ENCODE measurements around the gene CTDSP1.

CTDSP1 gene

DNA sequence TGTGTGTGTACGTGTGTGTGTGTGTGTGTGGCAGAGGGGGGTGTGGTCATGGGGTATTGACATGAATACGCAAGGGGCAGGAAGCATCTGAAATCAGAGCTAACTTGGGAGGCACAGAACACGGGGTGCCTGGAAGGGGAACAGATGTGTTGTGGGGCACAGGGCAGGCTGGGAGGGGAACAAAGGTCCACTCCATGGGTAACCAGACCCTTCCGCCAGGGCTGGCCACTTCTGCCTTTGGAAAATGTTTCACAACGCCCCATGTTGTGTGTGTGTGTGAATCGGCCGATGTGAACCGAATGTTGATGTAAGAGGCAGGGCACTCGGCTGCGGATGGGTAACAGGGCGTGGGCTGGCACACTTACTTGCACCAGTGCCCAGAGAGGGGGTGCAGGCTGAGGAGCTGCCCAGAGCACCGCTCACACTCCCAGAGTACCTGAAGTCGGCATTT, 17.7 kb upstream of the CTDSP1 start, which contains the start of gene SLC11A1:
TSS of gene SLC11A1 (plus strand) at position 358 of the 451 bp plus-strand sequence. CDS start 96 bp downstream, outside the sequence.
- FAIRE-seq, result no peak
- DNase-seq (ENCODE audit: insufficient read length, low spot score), result no peak

DNA sequence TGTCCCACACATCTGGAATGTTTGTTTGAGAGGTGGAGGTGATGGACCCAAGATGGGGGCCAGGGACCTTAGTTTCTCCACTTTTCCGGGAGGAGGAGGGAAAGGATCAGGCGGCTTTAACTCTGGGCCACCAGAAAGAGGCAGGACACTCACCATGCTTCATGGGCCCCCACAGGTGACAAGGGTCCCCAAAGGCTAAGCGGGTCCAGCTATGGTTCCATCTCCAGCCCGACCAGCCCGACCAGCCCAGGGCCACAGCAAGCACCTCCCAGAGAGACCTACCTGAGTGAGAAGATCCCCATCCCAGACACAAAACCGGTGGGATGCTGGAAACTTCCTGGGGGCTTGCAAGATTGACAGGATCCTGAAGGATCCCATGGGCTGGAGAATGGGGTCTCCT, 16.9 kb upstream of the CTDSP1 start:
- DNase-seq (ENCODE audit: insufficient read length, low spot score) (no peak), FAIRE-seq (no peak)

DNA sequence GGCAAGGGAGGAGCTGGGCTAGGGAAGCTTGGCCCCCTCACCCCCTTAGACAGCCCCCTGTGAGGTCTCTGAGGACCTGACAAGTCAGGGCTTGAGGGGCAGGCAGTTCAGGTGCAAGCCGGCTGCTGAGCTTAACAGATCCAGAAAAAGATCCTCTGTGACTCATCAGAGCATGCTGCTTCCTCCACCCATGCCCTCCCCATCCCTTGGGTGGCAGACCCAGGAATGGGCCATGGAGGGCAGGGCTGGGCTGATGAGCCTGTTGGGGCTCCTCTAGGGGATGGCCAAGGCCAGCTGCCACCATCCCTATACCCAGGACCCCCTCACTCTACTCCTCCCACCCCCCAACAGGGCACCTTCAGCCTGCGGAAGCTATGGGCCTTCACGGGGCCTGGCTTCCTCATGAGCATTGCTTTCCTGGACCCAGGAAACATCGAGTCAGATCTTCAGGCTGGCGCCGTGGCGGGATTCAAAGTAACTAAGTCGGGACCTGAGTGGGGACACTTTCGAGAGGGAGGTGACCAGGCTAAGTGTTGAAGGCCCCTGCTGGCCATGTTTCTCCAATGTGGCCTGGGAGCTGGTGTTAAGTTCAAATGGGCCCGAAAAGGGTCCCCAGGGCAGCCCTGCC, 15.7 kb upstream of the CTDSP1 start:
- no peak for FAIRE-seq
- DNase-seq (ENCODE audit: insufficient read length, low spot score), result no peak

DNA sequence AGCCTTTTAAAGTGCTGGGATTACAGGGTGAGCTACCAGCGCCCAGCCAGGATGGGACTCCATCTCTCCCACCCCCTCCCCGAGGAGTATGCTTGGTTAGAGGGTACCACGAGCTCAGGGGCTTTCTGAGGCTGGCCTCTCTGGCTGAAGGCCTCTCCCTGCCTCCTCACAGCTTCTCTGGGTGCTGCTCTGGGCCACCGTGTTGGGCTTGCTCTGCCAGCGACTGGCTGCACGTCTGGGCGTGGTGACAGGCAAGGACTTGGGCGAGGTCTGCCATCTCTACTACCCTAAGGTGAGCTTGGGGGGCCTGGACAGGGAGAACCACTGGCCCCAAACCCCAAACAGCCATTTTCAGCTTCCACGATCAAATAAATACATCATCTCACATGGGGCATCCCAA, 14.7 kb upstream of the CTDSP1 start:
- FAIRE-seq, result no peak
- no peak for DNase-seq (ENCODE audit: insufficient read length, low spot score)

DNA sequence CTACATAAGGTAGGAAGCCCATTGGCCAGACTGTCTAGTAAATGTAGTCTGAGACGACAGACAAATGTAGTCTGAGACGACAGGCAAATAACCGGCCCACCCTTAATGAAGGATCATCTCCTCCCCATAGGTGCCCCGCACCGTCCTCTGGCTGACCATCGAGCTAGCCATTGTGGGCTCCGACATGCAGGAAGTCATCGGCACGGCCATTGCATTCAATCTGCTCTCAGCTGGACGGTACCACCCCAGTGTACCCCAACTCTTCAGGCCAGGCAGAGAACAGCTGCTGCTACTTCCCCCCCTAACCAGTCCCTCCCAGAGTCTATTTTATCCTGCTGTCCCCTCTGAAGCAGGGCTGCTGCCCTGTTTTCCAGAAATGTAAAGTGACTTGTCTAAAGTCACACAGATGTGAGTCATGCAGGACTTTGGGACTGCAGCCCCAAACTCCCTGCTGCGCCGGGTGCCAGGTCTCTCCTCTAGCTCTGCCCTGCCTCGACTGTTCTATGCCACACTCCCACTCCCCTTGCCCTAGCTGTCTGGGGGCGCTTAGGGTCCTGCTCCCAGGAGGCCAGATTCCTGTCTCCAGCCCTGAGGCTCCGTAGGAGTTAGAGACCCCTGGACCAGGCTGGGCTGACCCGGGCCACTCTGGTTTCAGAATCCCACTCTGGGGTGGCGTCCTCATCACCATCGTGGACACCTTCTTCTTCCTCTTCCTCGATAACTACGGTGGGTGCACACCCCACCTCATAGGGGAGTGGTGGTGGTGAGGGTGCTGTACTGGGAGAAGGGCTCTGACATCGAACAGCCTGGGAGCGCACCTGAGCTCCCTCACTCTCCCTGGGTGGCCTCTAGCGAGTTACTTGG, 12.9 kb upstream of the CTDSP1 start:
- DNase-seq (ENCODE audit: insufficient read length, low spot score) (no peak), FAIRE-seq (no peak)

DNA sequence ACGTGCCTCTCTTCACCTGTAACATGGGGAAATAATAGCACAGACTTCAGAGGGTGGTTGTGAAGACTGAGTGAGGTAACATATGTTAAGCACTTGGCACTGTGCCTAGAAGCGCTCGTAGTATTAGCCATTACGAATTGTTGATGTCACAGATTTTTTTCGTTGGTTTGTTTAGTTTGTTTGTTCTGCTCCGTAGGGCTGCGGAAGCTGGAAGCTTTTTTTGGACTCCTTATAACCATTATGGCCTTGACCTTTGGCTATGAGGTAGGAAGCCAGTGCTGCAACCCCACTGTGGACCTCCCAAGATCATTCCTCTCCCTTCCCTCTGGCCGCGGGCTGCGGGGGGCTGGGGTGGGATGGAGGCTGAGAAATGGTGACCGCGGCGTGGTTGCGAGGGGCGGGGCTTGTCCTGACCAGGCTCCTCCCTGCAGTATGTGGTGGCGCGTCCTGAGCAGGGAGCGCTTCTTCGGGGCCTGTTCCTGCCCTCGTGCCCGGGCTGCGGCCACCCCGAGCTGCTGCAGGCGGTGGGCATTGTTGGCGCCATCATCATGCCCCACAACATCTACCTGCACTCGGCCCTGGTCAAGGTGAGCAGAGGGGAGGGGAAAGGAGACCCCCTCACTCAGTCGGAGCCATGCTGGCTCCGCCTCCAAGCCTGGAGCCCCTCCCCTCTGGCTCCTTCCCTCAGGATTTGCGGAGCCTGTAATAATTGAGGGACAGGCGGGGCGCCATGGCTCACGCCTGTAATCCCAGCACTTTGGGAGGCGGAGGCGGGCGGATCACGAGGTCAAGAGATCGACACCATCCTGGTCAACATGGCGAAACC, 12.1 kb upstream of the CTDSP1 start:
- DNase-seq (ENCODE audit: insufficient read length, low spot score), result no peak
- FAIRE-seq, result no peak

DNA sequence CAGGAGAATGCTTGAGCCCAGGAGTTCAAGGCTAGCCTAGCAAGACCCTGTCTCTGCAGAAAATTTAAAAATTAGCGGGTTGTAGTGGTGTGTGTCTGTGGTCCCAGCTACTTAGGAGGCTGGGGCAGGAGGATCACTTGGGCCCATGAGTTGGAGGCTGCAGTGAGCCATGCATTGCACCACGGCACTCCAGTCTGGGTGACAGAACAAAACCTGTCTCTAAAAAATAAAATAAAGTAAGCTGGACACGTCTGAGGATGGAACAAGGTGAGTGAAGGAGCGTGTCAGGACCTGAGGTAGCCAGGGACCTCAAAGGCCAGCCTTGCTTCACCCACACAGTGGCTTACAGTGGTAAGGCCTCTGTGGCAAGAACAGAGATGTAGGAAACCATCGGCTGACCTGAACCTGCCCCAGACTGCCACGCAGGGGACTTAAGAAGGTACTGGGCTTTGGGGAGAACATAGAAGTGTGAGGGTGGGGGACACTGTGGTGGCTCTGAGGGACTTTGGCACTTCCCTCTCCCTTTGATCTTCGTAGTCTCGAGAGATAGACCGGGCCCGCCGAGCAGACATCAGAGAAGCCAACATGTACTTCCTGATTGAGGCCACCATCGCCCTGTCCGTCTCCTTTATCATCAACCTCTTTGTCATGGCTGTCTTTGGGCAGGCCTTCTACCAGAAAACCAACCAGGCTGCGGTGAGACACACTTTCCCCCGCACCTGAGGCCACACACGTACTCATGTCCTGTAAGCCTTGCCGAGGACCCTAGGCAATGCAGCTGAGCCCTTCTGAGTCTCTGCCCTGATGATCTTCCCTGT, 10.1 kb upstream of the CTDSP1 start:
- DNase-seq (ENCODE audit: insufficient read length, low spot score) (no peak), FAIRE-seq (no peak)

DNA sequence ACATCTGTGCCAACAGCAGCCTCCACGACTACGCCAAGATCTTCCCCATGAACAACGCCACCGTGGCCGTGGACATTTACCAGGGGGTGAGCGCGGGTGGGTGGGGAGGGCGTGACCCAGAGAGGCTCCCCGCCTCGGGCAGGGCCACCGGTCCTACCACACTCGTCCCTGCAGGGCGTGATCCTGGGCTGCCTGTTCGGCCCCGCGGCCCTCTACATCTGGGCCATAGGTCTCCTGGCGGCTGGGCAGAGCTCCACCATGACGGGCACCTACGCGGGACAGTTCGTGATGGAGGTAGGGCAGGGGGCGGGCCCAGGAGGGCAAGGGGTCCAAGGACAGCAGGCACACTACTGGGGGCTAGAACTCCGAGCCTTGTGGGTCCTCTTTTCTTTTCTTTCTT, 8.5 kb upstream of the CTDSP1 start:
- DNase-seq (ENCODE audit: insufficient read length, low spot score) (no peak), FAIRE-seq (no peak)

DNA sequence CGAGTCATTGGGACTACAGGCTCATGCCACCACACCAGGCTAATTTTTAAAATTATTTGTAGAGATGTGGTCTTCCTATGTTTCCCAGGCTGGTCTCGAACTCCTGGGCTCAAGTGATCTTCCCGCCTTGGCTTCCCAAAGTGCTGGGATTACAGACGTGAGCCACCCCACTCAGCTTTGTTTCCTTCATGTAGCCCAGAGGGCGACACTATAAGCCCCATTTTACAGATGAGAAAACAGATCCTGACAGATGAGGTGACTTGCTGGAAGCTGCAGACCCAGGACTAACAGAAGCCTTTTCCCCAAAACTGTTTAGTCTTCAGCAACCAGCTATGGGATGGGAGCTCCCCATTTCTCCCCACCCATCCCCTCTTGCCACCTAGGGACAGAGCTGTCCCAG, 7.2 kb upstream of the CTDSP1 start:
- no peak for FAIRE-seq

DNA sequence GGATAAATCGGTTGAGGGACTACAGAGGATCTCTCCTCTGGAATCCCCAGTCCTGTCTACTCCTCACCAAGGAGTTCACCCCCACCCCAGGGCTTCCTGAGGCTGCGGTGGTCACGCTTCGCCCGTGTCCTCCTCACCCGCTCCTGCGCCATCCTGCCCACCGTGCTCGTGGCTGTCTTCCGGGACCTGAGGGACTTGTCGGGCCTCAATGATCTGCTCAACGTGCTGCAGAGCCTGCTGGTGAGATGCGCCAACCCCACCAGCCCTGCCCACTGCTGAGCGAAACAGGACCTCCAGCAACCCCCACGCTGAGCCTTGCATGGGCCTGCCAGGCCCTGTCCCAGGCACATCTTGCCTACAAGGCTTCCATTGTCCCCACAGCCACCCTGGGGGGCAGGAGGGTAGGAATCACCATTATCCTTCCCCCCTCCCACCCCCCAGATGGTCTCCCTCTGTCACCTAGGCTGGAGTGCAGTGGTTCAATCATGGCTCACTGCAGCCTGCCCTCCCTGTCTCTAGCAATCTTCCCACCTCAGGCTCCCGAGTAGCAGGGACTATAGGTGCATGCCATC, 6.7 kb upstream of the CTDSP1 start:
- DNase-seq (ENCODE audit: insufficient read length, low spot score) (no peak), FAIRE-seq (no peak)

More for the DNA sequence above, 7.2 kb upstream of the CTDSP1 start:
- no peak for DNase-seq (ENCODE audit: insufficient read length, low spot score)

DNA sequence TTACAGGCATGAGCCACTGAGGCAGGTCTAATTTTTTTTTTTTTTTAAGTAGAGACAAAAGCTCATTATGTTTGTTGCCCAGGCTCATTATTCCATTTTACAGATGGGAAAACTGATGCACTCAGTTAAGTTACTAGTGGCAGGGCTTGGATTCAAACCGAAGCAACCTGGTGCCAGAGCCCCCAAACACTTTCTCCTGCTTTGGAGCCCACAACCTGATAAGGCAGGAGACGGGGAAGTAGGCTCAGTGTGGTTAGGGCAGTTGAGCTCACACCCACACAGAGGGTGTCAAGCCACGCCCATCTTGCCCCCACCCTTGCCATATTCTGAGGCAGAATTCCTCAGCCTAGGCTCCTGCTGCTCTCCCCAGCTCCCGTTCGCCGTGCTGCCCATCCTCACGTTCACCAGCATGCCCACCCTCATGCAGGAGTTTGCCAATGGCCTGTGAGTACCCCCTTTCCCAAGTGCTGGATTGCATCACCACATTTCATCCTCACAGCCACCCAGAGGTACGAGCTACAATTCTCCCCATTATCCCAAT, 5.8 kb upstream of the CTDSP1 start:
- FAIRE-seq, result no peak

DNA sequence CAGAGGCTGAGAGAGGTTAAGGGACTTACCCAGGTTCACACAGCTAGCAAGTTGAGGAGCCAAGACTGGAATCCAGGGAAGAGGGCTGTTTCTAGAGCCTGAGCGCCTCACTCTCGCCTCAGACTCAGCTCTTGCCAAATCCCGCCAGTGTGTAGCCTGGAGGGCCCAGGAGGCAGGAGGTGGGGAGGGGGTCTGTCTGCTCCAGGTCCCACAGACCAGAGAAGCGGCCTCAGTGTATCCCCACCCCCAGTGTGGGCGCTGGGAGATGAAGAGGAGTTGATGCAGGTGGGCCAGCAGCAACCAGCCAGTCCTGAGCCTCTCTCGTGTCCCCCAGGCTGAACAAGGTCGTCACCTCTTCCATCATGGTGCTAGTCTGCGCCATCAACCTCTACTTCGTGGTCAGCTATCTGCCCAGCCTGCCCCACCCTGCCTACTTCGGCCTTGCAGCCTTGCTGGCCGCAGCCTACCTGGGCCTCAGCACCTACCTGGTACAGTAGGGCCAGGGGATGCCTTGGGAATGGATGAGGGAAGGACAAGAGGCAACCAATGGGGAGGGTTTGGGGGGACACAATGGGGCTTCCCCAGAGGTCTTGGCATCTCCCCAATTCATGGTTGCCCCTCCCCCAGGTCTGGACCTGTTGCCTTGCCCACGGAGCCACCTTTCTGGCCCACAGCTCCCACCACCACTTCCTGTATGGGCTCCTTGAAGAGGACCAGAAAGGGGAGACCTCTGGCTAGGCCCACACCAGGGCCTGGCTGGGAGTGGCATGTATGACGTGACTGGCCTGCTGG, 5.2 kb upstream of the CTDSP1 start:
- DNase-seq (ENCODE audit: insufficient read length, low spot score) (no peak), FAIRE-seq (no peak)

More for the DNA sequence above, 5.8 kb upstream of the CTDSP1 start:
- no peak for DNase-seq (ENCODE audit: insufficient read length, low spot score)

DNA sequence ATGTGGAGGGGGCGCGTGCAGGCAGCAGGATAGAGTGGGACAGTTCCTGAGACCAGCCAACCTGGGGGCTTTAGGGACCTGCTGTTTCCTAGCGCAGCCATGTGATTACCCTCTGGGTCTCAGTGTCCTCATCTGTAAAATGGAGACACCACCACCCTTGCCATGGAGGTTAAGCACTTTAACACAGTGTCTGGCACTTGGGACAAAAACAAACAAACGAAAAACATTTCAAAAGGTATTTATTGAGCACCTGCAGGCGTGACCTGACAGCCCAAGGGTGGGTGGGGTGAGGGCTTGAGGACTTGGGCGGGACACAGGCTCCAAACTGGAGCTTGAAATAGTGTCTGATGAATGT, 4.6 kb upstream of the CTDSP1 start:
- FAIRE-seq (no peak), DNase-seq (ENCODE audit: insufficient read length, low spot score) (no peak)

DNA sequence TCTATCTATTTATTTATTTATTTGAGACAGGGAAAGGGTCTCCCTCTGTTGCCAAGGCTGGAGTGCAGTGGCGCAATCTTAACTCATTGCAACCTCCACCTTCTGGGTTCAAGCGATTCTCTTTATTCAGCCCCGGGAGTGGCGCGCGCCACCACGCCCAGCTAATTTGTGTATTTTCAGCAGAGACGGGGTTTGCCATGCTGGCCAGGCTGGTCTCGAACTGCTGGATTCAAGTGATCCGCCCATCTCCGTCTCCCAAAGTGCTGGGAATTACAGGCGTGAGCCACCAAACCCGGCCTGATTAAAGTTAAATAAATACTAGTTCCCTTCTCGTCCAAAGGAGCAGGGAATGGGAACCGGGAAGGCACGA, 4.2 kb upstream of the CTDSP1 start:
- DNase-seq (ENCODE audit: insufficient read length, low spot score) (no peak), FAIRE-seq (peak; percentile 4)

DNA sequence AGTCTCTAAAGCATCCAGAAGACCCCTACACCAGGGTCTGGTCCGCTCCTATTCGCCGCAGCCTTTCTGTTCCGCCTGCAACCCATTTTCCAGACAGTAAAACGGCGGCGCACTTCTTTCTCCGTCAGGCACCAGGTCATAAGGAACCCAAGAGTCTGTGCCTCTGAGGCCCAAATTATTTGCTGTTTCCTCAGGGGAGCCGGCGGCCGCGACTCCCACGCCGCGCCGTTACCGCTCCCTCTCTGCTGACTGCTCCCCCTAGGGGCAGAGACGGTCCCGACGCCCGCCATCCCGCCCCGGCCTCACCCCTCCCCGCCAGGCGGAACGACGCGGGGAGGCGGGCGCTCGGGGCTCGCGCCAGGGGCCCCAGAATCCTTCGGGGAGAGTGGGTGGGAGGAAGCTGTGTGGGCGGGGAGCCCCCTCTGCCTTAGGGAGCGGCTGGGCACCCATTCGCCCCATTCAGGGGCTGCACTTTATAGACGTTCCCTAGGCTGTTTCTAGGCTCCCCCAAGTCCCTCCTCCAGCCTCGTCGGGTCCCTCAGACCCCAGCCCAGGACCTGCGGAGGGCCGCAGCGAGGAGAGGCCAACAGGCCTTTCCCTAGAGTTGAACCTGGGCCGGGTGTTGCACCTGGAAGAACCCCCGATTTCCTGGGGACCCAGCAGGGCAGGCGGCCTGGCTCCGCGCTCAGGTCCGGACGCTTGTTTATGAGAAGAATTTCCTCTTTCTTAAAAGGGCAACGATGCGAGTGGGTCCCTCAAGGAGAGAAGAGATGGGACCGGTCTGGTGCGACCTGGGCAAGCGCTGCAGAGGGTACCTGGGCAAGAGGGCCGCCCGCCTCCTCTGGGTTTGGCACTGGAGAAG, 3.6 kb upstream of the CTDSP1 start:
- peak; percentile 85 for DNase-seq (ENCODE audit: insufficient read length, low spot score)
- FAIRE-seq, result peak; percentile 94

DNA sequence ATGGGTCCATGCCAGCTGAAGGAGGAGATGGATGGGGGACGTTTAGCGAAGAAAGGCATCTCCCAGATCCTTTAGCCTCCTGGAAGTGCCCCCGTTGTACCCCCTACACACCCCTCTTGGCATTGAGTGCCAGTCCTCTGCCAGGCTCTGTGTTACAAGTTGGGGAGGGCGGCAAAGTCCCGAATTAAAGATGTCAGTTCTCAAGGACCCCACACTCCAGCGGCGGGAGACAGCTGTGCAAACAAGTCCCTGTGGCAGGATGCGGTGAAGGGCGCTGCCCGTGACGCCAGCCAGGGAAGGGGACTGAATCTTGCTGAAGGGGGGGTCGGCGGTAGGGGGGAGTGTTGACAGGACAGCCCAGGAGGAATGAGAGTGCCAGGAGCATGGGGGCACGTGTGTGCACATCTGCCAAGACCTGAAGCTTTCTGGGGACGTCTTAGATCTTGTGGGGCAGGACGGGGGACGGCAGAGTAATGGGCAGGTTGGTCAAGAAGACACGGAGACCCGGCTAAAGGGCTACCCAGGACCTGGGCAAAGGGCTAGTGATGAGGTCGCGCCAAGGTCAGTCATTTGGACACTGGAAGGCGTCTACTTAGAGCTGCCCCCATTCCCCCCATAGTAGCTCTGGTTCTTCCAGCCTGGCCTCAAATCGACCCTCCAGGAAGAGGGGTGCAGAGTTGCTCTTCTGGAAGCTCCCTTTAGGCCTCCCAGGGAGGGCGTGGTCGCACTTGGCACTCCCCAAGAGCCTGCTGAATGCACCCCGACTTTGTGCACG, 2.8 kb upstream of the CTDSP1 start:
- FAIRE-seq (peak; percentile 23), DNase-seq (ENCODE audit: insufficient read length, low spot score) (no peak)

DNA sequence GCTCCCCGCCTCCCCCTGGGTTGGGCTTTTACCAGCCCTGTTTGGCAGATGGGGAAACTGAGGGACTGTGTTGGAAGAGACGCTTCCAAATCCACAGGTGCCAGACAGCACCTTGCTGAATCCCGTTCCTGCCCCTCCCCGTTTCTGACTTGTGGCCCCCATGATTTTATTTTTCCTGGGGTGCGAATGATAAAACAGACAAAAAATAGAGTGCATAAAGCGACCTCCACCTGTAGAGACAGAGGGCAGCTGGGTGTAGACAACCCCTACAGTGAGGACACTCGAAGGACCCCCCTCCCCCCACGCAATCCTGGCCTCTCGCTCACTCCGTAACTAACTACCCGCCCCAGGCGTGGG, 2.2 kb upstream of the CTDSP1 start:
- DNase-seq (ENCODE audit: insufficient read length, low spot score) (no peak), FAIRE-seq (no peak)
